GM18867 (cell line): ENCODE data around the gene DNAJB4.
"Not testable (repeated sequence)": the region's sequence is repeated elsewhere in the genome, so short reads cannot be mapped to it uniquely, and the experiment has no call there.

ENCODE experiments used
- ATAC-seq: cut with Tn5 transposase; IDR thresholded peaks from one replicate; pipeline ENCODE4 v1.9.1; 2021; ENCODE audit warnings: mild to moderate bottlenecking, moderate library complexity; ENCODE audit not compliant: unreplicated experiment

DNAJB4 gene

DNA sequence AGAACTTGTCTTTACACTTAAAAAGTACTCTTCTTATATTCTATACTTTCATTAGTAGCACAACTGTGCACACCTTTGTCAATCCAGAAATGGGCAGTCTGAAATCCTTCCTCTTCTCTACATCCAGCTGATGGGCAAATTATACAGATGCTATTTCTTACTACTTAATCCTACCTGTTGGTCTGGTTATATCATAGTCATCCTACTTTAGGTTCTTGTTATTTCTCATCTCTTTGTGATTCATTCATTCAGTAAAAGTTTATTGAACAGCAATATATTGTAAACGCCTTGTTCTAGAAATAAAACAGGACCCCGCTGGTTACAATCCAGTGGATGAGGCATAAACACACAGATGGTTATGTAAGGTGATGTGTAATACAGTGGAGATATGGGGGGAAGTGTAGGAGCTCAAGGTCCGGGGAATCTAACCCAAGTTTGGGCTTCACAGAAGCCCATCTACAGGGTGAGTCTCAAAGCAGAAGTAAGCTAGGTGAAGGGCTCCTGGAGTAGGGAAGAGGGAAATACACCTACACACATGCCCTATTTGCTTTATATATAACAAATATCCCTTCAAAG, 14.0 kb upstream of the DNAJB4 start:
- no peak for ATAC-seq

DNA sequence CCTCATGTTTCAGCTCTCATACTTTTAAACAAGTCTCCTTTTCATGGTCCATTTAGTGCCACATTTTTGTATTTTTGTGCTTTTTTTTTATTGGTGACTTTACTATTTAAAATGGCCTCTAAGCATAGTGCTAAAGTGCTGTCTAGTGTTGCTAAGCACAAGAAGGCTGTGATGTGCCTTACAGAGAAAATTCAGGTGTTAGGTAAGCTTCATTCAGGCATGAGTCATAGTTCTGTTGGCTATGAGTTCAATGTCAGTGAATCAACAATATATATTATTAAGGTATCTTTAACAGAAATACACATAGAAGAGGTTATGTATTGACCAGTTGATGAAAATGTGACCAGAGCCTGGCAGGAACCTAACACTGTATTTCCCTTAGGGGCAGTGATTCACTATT, 13.1 kb upstream of the DNAJB4 start:
- ATAC-seq: no peak

- no peak for ATAC-seq
These were observed 10.5 kb upstream of the DNAJB4 start for GRCh38 chr1:77994117-77994705.

DNA sequence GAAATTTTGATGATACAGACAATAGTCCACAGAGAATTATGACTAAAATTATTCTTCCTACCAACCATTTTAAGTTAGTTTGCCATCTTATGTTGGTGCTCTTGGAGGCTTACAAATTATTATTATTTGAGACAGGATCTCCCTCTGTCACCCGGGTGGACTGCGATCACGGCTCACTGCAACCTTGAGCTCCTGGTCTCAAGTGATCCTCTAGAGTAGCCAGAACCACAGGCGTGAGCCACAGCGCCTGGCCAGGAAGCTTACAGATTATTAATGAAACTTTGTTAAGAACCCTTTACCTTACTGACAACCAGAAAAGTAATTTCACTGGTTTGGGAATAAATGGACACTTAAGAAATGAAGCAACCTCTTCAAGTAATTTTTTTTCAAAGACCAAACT, 8.0 kb upstream of the DNAJB4 start:
- ATAC-seq: no peak

- not testable (repeated sequence) for ATAC-seq
These were observed 4.2 kb upstream of the DNAJB4 start for GRCh38 chr1:78000536-78000935.

GRCh38 chr1:78003070-78003746, 1.5 kb upstream of the DNAJB4 start:
- ATAC-seq: no peak

- peak; percentile 50 for ATAC-seq
These were observed 639 bp upstream of the DNAJB4 start for GRCh38 chr1:78003882-78004718.

GRCh38 chr1:78005448-78005722, 646 bp downstream of the DNAJB4 start:
- no peak for ATAC-seq

GRCh38 chr1:78005755-78006154, 1.0 kb downstream of the DNAJB4 start:
- no peak for ATAC-seq

- ATAC-seq: no peak
These were observed 1.8 kb downstream of the DNAJB4 start for GRCh38 chr1:78006521-78006920.

GRCh38 chr1:78007677-78008341, 3.1 kb downstream of the DNAJB4 start:
- ATAC-seq: no peak

DNA sequence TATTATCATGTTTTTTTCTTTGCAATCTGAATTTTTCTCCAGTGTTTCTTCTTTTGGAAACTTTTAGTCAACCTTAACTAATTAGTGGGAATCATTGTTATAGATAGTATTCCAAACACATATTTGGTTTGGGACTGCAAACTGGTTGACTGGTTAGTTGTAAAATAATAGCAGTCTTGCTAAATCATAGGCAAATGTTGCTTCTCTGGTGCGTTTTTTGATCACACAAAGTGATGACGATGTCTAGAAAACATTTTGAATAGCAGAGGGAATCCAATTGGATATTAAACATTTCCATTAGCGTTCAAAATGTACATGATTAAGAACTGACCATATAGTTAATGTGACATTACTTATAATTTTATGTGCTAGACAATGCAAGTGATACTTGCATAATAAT, 4.5 kb downstream of the DNAJB4 start:
- no peak for ATAC-seq

DNA sequence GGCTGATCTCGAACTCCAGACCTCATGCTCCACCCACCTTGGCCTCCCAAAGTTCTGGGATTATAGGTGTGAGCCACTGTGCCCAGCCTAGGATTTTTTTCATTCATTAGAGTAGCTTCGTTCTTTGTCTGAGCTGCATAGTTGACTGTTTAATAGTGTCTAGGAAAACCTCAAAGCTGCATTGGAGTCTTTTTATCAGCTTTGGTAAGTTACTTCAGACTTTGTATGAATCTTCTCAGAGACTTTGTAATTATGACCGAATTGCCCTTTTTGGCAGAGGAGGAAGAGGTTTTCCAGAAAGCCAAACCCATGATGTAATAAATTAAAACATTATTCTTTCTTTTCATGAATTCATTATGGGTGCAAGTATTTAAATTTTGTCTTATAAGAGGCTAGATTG, 5.1 kb downstream of the DNAJB4 start:
- no peak for ATAC-seq

DNA sequence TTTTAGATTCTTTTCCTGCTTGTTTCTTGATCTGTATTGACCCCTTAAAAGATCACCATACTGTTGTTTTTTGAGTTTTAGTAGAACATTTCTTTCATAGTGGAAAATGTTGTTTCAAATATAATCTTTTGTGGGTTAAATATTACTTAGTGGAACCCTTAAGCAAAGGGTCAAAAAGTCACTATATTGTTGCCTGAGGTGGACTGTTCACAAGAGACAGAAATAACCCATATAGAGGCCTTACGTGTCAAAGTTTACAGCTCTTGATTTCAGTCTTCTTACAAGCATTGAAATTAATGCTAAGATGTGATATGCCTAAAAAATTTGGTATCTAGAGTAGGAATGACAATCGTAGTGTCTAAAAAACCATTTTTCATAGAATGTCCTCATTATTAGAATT, 6.3 kb downstream of the DNAJB4 start:
- no peak for ATAC-seq

- ATAC-seq: no peak
These were observed 10.4 kb downstream of the DNAJB4 start for GRCh38 chr1:78015148-78015547.

DNA sequence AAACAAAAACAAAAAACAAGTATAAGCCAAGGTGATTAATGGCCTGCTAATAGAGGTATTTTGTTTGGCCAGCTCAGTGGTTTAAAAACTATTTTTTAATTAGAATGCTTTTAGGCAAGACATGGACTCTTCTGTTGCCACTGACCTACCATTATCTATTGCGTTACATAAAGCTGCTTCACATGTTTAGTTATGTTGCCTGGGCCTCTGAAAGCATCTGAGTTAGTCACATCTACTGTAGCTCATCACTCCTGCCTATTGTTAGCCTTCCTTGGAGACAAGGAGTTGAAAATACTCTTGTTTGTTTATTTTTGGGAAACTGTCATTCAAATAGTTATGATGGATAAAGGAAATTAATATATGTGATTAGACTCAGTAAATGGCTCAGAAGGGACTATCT, 14.3 kb downstream of the DNAJB4 start:
- ATAC-seq: no peak

- ATAC-seq: not testable (repeated sequence)
These were observed 16.4 kb downstream of the DNAJB4 start for GRCh38 chr1:78021134-78021533.

GRCh38 chr1:78029793-78030192, 25.1 kb downstream of the DNAJB4 start:
- ATAC-seq: no peak

DNA sequence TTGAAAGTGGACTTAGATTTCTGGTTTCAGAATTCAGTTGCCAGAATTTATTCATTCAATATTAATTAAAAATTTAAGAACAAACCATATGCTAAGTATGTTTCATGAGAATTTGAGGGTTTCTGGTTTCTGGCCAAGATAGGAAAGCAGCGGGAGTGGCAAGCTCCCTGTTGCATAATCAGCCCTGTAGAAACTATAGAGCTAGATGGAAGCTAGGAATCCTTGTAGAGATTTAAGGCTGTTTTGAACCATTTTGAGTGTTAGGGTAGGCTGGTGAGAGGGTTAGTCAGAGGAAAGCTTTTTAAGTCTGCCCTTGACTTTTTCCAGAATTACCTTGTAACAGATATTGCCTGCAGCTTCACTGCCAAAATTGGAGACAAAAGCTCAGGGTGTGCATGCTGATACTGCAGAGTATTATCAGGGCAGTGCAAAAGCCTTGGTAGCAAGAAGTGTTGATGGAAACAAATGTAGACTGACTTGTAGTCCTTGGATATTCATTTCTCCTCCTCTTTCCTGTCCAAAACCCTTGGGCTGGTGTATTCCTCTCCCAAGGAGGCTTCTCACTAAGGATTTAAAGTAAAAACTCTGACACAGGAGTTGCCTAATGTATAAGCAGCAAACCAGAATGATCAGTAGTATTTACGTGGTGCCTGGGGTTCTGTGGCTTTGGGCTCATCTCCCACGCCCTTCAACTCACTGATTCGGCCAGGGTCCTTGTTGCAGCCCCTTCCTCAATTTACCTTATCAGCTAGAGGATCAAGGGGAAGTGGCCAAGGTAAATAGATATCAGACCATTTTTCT, 28.5 kb downstream of the DNAJB4 start:
- ATAC-seq: no peak

DNA sequence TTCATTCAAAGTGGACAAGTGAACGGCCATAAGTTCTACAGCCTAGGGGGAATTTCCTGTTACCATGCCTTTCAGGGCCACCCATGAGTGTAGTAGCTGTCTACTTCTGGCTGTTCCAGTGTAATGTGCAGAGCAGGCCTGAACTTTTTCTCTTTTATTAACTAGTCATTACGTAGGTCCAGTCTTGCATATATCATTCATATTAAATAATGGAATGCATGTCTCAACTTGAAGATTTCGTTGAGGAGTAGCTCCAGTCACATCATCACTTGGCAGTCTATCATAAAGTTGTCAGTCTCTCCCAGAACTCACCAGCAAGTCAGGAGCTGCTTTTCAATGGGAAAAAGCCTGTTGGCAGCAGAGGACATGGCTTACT, 29.0 kb downstream of the DNAJB4 start:
- ATAC-seq: no peak

DNA sequence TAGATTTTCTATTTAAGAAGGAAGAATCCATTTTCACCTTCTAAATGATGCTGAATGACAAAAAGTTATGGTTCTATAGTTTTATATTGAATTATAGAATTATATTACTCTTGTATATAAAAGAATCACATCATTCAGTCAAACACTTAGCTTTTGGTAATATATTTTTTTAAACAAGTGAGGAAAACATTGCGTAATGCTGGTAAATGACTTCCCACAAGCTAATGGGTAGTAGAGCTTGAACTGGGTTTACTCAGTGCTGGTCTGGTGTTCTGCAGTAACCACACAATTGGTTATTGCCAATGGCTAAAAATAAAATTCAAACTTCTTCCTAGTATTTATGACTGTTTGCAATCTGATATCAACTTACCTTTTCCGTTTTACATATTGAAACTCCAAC, 30.4 kb downstream of the DNAJB4 start:
- no peak for ATAC-seq
